H54 (cell line): ENCODE data around the gene KRT6A.
"Not testable (repeated sequence)": the region's sequence is repeated elsewhere in the genome, so short reads cannot be mapped to it uniquely, and the experiment has no call there.

Source experiments
- DNase-seq: peaks from one replicate; pipeline ENCODE4 v3.0.0; 2011; ENCODE audit warnings: low spot score, mixed read lengths; ENCODE audit not compliant: insufficient read length
- FAIRE-seq: peaks from 3 replicates; lab custom pipeline; 2011; peaks lifted over from hg19 to GRCh38; lab: Jason Lieb, UNC
- POLR2A ChIP-seq: IDR thresholded peaks from 2 replicates; pipeline ENCODE4 v1.6.1; 2011; ENCODE audit warnings: low read depth, mild to moderate bottlenecking, low read length

Gene KRT6A

GRCh38 chr12:52502877-52503276 lies 9.8 kb upstream of the KRT6A start:
- FAIRE-seq = no peak
- no peak for DNase-seq
- TF ChIP-seq POLR2A = no peak

DNA sequence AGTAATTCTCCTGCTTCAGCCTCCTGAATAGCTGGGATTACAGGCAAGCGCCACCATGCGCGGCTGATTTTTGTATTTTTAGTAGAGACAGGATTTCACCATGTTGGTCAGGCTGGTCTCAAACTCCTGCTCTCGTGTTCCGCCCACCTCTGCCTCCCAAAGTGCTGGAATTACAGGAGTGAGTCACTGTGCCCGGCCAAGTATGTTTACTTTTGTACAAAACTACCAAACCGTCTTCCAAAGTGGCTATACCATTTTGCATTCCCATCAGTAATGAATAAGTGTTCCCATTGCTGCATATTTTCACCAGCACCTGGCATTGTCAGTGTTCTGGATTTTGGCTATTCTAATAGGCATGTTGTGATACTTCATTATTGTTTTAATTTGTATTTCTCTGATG lies 8.4 kb upstream of the KRT6A start:
- no peak for FAIRE-seq

GRCh38 chr12:52500574-52500973 lies 7.5 kb upstream of the KRT6A start:
- not testable (repeated sequence) for FAIRE-seq, DNase-seq

More for the DNA sequence above, 8.4 kb upstream of the KRT6A start:
- TF ChIP-seq POLR2A = no peak
- no peak for DNase-seq

- no peak for TF ChIP-seq POLR2A
- DNase-seq = no peak
- FAIRE-seq = no peak
Measured at GRCh38 chr12:52499806-52500560, 6.9 kb upstream of the KRT6A start.

DNA sequence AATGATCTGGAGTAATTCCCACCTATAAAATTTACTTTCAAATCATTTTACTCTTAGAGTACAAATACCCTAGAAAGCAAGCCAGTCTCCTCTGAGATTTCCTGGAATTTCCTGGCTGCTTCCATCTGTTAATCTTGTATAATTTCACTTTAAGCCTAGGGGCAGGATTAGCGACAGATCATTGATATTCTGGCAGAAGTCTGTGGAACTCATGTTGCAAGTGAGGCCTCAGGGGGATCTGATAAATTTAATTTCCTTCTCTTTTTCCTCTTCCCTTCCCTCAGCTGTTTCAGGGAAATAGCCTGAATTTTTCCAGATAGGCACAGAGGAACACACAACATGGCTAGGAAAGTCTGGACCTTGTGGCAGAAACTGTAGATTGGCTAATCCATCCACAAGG lies 5.9 kb upstream of the KRT6A start:
- FAIRE-seq (no peak), DNase-seq (no peak)
- no peak for TF ChIP-seq POLR2A

GRCh38 chr12:52497975-52498374 lies 4.9 kb upstream of the KRT6A start:
- no peak for TF ChIP-seq POLR2A
- no peak for DNase-seq
- no peak for FAIRE-seq

DNA sequence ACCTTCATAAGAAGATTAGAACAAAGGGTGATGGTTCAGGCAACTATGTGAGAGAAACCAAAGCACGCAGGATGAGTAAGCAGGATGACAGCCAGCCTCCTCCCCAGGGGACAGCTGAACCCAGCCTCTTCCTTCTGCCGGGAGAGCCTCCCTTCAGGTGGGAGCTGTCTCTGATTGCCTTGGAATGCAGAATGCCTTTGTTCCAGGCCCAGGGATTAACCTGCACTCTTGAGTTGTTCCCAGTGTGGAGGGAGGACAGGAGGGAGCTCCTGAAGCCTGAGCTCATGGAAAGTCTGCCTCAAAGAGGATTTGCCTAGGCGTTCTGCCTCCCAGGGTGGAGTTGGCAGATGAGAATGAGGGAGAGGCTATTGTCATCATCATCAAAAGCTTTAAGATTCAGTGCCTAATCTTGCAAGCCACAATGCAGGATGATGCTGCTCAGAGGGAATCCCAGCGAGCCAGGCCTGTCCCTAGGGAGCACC lies 3.6 kb upstream of the KRT6A start:
- DNase-seq = peak; percentile 61
- no peak for TF ChIP-seq POLR2A
- peak; percentile 57 for FAIRE-seq

DNA sequence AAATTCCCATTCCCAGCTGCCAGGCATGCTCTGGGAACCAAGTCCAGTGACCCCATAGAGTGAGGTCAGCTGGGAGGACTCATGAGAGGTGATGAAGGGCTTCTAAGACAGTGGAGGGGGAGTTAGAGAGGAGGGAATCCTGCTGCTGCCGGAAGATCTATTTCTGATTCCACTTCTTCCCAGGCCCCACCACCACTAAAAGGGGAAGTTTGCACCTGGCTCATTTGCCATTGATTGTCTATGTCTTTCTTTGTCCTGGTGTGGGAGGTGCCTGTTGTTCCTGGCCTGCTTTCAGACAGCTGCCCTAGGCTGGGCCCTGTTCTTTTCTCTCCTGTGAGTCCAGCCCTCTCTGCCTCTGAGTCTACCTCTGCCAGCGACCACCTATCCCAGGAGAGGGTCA lies 3.0 kb upstream of the KRT6A start:
- TF ChIP-seq POLR2A = no peak
- no peak for FAIRE-seq
- no peak for DNase-seq

- peak; percentile 15 for DNase-seq
- TF ChIP-seq POLR2A = no peak
- FAIRE-seq = no peak
Measured at GRCh38 chr12:52495389-52495788, 2.3 kb upstream of the KRT6A start.

DNA sequence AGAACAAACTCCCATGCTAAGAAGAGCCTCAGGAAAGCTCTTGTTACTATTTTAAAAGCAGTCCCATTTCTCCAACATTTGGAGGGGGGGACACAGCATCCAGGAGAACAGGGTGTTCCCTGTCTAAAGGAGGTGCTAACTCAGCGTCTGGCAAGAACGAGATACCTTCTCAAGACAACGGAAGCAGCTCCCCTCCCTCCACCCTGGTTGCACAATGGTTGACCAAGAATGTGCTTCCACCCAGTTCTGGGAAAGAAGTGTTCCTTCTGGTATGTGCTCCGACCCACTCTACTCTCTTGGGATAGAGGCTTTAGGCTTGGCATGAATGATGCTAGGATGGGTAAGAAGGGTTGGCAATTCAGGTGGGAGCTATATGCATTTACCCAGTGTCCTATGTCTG lies 1.5 kb upstream of the KRT6A start:
- DNase-seq (no peak), FAIRE-seq (no peak)
- TF ChIP-seq POLR2A = no peak

DNA sequence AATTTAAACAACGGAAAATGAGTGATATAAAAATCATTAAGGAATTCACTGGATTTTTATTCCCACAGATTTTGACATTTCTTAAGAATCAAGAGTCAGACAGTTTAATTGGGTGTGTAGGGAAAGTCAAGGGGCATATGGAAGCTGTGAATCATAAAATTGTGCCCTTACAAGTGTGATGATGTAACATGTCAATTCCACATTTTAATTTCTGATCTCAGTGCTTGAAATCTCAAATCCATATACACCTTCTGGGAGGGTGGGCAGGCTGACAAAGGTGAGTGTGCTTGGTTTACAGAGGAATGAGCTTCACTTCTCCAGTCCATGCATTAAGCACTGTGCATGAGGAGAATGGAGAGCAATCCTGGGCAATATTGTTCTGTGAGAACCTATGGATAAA lies 1.0 kb upstream of the KRT6A start:
- no peak for TF ChIP-seq POLR2A
- DNase-seq (no peak), FAIRE-seq (no peak)

GRCh38 chr12:52492405-52492804 lies 652 bp downstream of the KRT6A start:
- not testable (repeated sequence) for FAIRE-seq, DNase-seq

GRCh38 chr12:52491495-52491894 lies 1.6 kb downstream of the KRT6A start:
- not testable (repeated sequence) for DNase-seq, FAIRE-seq

DNA sequence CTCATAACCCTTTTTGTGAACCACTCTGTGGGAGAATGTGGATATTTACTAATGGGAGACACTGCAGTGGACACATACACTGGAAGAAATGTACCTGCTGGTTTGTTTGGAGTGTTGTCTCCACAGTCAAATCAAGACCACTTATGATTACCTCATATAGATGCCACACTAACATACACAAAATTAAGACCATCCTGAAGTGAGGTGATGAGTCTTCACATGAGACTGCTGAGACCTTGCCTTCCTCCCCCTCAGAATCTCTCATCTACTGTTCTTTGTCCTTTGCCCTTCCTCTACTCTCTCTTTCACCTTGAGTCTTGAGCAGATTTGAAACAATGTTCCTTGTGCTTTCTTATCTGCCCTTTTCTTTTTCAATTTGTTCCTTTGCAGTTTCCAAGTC lies 4.3 kb downstream of the KRT6A start:
- FAIRE-seq = no peak
- DNase-seq = no peak
- no peak for TF ChIP-seq POLR2A

DNA sequence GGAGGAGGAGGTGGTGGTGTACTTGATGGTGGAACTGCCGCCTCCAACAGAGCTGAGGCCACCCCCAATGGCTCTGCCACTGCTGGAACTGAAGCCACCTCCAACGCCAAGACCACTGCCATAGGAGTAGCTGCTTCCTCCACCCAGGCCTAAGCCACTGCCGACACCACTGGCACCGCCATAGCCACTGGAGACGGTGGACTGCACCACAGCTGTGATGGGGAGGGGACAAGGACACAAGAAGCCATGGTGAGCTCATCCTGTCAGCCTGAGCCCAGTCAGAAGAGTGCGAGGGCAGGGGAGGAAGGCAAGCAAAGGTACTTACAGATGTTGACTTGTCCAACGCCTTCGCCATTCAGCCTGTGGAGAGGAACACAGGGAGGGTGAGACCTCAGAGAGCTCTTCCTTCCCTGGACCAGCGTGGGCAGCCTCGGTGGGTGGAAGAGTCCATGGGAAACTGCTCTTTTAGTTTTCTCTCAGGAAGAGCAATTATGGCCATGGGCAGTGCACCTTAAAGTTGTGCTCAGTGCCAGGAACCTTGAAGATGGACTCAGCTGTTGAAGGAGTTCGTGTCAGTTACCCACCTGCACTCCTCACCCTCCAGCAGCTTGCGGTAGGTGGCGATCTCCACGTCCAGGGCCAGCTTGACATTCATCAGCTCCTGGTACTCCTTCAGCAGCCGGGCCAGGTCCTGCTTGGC lies 5.2 kb downstream of the KRT6A start:
- FAIRE-seq, DNase-seq: not testable (repeated sequence)
